Breast epithelium (tissue), 4 donors: ENCODE measurements around the gene SHB. TPM values are rescaled to one million over a fixed set of nuclear protein-coding genes. Genes with fewer than 3 reads are reported as not detected.
A peak's percentile ranks its signal among the peaks of the same experiment; 100 is the strongest.

Source experiments
- DNase-seq, 2 donors: peaks; one replicate each; pipeline ENCODE4 v3.0.0-alpha.2; 2019; ENCODE audit warnings: low spot score in 2 of 2
- H3K27ac ChIP-seq, 2 donors: fragments of 200-600 bp; sonication (generic) in 1 of 2; one replicate each; pipeline ENCODE4 v1.5.1; 2016 to 2019; ENCODE audit warnings: mild to moderate bottlenecking in 1 of 2
- H3K27me3 ChIP-seq, 2 donors: fragments of 200-600 bp; sonication (generic) in 1 of 2; one replicate each; pipeline versions ENCODE4 v1.5.1 to v1.6.0; 2017 to 2019; ENCODE audit warnings: control low read depth in 1 of 2, mild to moderate bottlenecking in 1 of 2
- H3K36me3 ChIP-seq: fragments of 200-600 bp; one replicate; pipeline ENCODE4 v1.5.1; 2019
- H3K4me1 ChIP-seq, 2 donors: fragments of 200-600 bp; sonication (generic); one replicate each; pipeline ENCODE4 v1.5.1; 2016 to 2019; ENCODE audit warnings: control low read depth in 1 of 2
- H3K4me3 ChIP-seq, 3 donors: fragments of 200-600 bp; sonication (generic); 1 replicate in 2 of 3; 2 replicates in 1 of 3; pipeline ENCODE4 v1.5.1; 2016 to 2019; ENCODE audit warnings: mild to moderate bottlenecking in 3 of 3, moderate library complexity in 2 of 3
- H3K9me3 ChIP-seq, 2 donors: fragments of 200-600 bp; sonication (generic) in 1 of 2; one replicate each; pipeline ENCODE4 v1.5.1; 2016 to 2019; ENCODE audit warnings: control low read depth in 1 of 2
- POLR2A ChIP-seq: fragments of 450-650 bp; IDR thresholded peaks from one replicate; pipeline ENCODE4 v1.6.1; 2016; ENCODE audit warnings: antibody characterized with exemption, mild to moderate bottlenecking, moderate library complexity
- POLR2AphosphoS5 ChIP-seq, 3 donors: sonication (generic); formaldehyde crosslinking; IDR thresholded peaks; one replicate each; pipeline ENCODE4 v1.6.1; 2017; ENCODE audit warnings: antibody characterized with exemption in 3 of 3
- intact Hi-C: fragments of 100-400 bp; cut with DNase I; formaldehyde crosslinking; loops from one replicate; pipeline ENCODE4 v1.15.1; 2023; ENCODE audit warnings: low total_unique reads
- total RNA-seq, 3 donors: library from RNA; depleted of rRNA; stranded (reverse); fragments of >200 nt; gene quantifications; one replicate each; pipeline ENCODE4 v1.1.0, GENCODE V29; 2016
- TF ChIP-seq, protein P1 (sequence below), 3 donors: fragments of 450-650 bp; IDR thresholded peaks; one replicate each; pipeline ENCODE4 v1.5.1; 2016 to 2017; ENCODE audit warnings: antibody characterized with exemption in 3 of 3, mild to moderate bottlenecking in 3 of 3, moderate library complexity in 3 of 3

SHB gene
- total RNA-seq, 3 donors from 2014 or later, result 3.8 to 18.7 (median 17.9) TPM

DNA sequence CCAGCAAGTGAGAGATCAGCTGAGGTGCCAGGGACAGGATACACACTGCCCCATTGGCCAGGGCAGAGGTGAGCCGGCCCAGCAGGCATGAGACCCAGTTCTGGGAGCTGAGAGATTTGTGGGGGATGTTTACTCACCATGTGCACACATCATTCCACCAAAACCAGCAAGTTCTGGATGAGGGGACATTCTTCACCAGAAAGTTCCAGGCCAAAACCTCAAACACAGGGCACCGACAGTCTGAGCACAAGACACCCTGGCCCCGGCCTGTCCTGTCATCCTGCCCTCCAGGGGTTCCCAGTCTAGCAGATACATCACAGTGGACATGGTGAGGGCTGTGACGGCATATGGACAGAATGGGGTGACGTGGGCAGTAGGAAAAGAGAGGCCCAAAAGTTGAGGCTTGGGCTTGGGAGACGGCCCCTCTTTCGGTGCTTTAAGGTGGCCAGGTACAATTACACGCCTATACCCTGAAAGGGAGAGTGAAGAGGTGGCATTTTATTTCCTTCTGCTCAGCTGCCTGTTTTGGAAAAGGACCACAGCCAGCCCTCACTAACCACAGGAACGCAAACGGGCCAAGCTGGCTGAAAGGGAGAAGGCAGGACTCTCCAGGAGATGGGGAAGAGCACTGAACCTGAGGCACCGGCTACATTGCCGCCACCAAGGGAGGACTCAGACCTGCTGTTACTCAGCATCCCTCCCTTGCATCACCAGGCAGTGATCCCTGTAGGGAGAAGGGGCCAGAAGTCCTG lies 64.0 kb downstream of the SHB start:
- intact Hi-C loops, result no loop called here
- peak overlapping the region; percentile 21 to 40 for H3K27ac ChIP-seq
- no peaks in the 10 kb centered on the region for H3K36me3 ChIP-seq
- no peaks in the 10 kb centered on the region for H3K27me3 ChIP-seq
- H3K4me1 ChIP-seq, result peaks cover 8 to 12% of the 10 kb centered on the region in 2 donors
- DNase-seq, result peak in 1 of 2 donors; percentile 63
- no peaks in the 10 kb centered on the region for H3K9me3 ChIP-seq
- TF ChIP-seq POLR2A (no peak), POLR2AphosphoS5 (IDR thresholded peaks at IDR 0.05) (no peak)
- TF ChIP-seq, protein P1, sequence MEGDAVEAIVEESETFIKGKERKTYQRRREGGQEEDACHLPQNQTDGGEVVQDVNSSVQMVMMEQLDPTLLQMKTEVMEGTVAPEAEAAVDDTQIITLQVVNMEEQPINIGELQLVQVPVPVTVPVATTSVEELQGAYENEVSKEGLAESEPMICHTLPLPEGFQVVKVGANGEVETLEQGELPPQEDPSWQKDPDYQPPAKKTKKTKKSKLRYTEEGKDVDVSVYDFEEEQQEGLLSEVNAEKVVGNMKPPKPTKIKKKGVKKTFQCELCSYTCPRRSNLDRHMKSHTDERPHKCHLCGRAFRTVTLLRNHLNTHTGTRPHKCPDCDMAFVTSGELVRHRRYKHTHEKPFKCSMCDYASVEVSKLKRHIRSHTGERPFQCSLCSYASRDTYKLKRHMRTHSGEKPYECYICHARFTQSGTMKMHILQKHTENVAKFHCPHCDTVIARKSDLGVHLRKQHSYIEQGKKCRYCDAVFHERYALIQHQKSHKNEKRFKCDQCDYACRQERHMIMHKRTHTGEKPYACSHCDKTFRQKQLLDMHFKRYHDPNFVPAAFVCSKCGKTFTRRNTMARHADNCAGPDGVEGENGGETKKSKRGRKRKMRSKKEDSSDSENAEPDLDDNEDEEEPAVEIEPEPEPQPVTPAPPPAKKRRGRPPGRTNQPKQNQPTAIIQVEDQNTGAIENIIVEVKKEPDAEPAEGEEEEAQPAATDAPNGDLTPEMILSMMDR (IDR thresholded peaks at IDR 0.05), result no peak
- no peak overlapping the region for H3K4me3 ChIP-seq

- no peaks in the 10 kb centered on the region for H3K36me3 ChIP-seq
- DNase-seq, result no peak
- no peak overlapping the region for H3K27ac ChIP-seq
- H3K9me3 ChIP-seq, result no peaks in the 10 kb centered on the region
- H3K4me3 ChIP-seq, result no peak overlapping the region
- intact Hi-C loops, result no loop called here
- H3K27me3 ChIP-seq, result no peaks in the 10 kb centered on the region
- TF ChIP-seq POLR2AphosphoS5 (IDR thresholded peaks at IDR 0.05), result no peak
- TF ChIP-seq, protein P1 (IDR thresholded peaks at IDR 0.05), result no peak
- no peak for TF ChIP-seq POLR2A
- H3K4me1 ChIP-seq, result peaks cover 8 to 12% of the 10 kb centered on the region in 2 donors
Observed at GRCh38 chr9:38003946-38004808, 64.8 kb downstream of the SHB start.

GRCh38 chr9:38003230-38003629 lies 65.8 kb downstream of the SHB start:
- Histone ChIP-seq H3K4me3 (no peak overlapping the region), H3K27ac (no peak overlapping the region), H3K9me3 (no peaks in the 10 kb centered on the region), H3K36me3 (no peaks in the 10 kb centered on the region), H3K4me1 (peaks cover 8% of the 10 kb centered on the region in 2 donors), H3K27me3 (no peaks in the 10 kb centered on the region)
- TF ChIP-seq, protein P1 (IDR thresholded peaks at IDR 0.05), result no peak
- TF ChIP-seq POLR2A, result no peak
- DNase-seq, result no peak
- intact Hi-C loops, result no loop called here

- DNase-seq, result no peak
- no peaks in the 10 kb centered on the region for H3K27me3 ChIP-seq
- H3K9me3 ChIP-seq, result no peaks in the 10 kb centered on the region
- H3K4me3 ChIP-seq, result no peak overlapping the region
- TF ChIP-seq, protein P1 (IDR thresholded peaks at IDR 0.05), result no peak
- TF ChIP-seq POLR2A, result no peak
- no peak for TF ChIP-seq POLR2AphosphoS5 (IDR thresholded peaks at IDR 0.05)
- no peak overlapping the region for H3K27ac ChIP-seq
- no peaks in the 10 kb centered on the region for H3K36me3 ChIP-seq
- peaks cover 5 to 8% of the 10 kb centered on the region in 2 donors for H3K4me1 ChIP-seq
- intact Hi-C loops, result no loop called here
Observed at GRCh38 chr9:38001430-38001829, 67.6 kb downstream of the SHB start.

DNA sequence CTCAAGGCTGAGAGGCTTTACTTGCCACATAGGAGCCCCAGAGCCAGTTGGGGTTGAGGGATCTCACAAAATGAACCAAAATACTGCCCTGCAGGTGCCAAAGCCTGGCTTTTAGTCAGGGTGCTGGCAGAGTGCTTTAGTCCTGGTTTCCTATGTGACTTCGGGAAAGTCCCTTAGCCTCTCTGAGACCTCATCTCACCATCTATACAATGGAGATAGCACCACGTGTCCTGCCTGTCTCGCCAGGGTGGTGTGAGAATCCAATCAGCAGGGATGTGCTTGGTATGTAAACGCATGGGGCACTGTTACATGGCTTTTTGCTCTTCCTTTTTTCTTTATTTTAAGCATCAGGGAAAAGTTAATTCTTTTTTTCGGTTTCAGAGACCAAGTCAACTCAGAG lies 68.3 kb downstream of the SHB start:
- Histone ChIP-seq H3K4me1 (peaks cover 5 to 8% of the 10 kb centered on the region in 2 donors), H3K27me3 (no peaks in the 10 kb centered on the region), H3K36me3 (no peaks in the 10 kb centered on the region), H3K27ac (no peak overlapping the region), H3K9me3 (no peaks in the 10 kb centered on the region), H3K4me3 (no peak overlapping the region)
- TF ChIP-seq POLR2A, result no peak
- TF ChIP-seq, protein P1 (IDR thresholded peaks at IDR 0.05), result no peak
- no peak for TF ChIP-seq POLR2AphosphoS5 (IDR thresholded peaks at IDR 0.05)
- no peak for DNase-seq
- intact Hi-C loops, result no loop called here
